NK-92 treated with Interleukin-12 subunit alpha and Interleukin-12 subunit beta, amount 100 ng/mL, for 24 hours (cell line): ENCODE results near the gene PLEKHG4.
A peak's percentile ranks its signal among the peaks of the same experiment; 100 is the strongest.

ENCODE experiments used
- DNase-seq: peaks from one replicate; lab custom pipeline; 2025; lab: John Stamatoyannopoulos, UW

Gene PLEKHG4

GRCh38 chr16:67244387-67245185 is 34.7 kb upstream of the PLEKHG4 start:
- peak; percentile 67 for DNase-seq

- no peak for DNase-seq
These were observed 34.1 kb upstream of the PLEKHG4 start for GRCh38 chr16:67245186-67245585.

- no peak for DNase-seq
These were observed 33.7 kb upstream of the PLEKHG4 start for GRCh38 chr16:67245674-67246080.

- DNase-seq: peak; percentile 66
These were observed 33.1 kb upstream of the PLEKHG4 start for GRCh38 chr16:67246081-67246755.

- peak; percentile 66 for DNase-seq
These were observed 32.6 kb upstream of the PLEKHG4 start for GRCh38 chr16:67246756-67247191.

- DNase-seq: peak; percentile 95
These were observed 31.9 kb upstream of the PLEKHG4 start, which contains the start of gene FHOD1 for GRCh38 chr16:67247192-67248072. TSS of gene FHOD1 (minus strand) at chr16:67247481. CDS start at chr16:67247410, 71 bp downstream.

- DNase-seq: no peak
These were observed 31.3 kb upstream of the PLEKHG4 start for GRCh38 chr16:67248073-67248400.

- DNase-seq: no peak
These were observed 30.7 kb upstream of the PLEKHG4 start, which contains the start of gene SLC9A5 for GRCh38 chr16:67248401-67249177. TSS of gene SLC9A5 (plus strand) at chr16:67248979. CDS start at chr16:67249015, 36 bp downstream.

DNA sequence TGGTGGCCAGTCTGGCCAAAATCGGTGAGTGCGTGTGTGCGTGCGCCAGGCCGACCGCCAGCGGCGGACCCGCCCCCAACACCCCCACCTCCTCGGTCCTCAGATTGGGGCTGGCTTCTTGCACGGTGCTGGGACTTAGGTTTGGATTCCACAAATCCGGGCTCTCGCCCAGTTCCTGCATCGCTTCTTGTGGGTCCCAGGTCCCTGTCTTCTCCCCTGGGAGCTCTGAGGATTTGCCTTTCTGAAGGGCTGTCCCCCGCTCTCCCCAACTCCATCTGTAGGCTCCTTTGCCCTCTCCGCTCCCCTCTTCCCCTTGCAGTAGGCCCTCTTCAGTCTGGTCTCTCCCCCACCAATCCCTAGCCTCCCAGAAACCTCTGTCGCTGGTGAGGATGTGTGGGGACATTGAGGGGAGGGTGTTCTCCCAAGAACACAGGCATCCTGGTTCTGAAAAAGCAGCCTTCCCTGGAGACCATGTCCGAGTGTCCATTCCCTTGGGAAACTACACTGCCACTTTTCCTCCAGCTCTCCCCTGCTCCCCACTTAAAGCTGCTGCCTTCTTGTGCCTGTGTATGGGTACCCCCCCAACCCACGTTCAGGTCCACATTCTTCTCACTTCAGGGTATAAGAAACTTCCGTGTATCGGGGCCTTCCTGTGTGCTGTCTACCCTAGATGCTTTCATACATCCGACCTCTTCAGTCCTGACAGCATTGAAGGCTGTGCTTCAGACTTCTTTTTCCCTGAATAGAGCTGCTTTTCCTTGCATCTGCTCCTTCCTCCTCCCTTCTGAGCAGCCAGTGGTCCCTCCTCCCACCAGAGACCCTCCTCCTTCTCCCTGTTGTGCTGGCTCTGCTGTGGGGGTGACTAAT is 29.9 kb upstream of the PLEKHG4 start:
- no peak for DNase-seq

GRCh38 chr16:67250045-67250327 is 29.3 kb upstream of the PLEKHG4 start:
- no peak for DNase-seq

- DNase-seq: no peak
These were observed 26.5 kb upstream of the PLEKHG4 start for GRCh38 chr16:67252609-67253497.

GRCh38 chr16:67254801-67255552 is 24.4 kb upstream of the PLEKHG4 start:
- DNase-seq: no peak

DNA sequence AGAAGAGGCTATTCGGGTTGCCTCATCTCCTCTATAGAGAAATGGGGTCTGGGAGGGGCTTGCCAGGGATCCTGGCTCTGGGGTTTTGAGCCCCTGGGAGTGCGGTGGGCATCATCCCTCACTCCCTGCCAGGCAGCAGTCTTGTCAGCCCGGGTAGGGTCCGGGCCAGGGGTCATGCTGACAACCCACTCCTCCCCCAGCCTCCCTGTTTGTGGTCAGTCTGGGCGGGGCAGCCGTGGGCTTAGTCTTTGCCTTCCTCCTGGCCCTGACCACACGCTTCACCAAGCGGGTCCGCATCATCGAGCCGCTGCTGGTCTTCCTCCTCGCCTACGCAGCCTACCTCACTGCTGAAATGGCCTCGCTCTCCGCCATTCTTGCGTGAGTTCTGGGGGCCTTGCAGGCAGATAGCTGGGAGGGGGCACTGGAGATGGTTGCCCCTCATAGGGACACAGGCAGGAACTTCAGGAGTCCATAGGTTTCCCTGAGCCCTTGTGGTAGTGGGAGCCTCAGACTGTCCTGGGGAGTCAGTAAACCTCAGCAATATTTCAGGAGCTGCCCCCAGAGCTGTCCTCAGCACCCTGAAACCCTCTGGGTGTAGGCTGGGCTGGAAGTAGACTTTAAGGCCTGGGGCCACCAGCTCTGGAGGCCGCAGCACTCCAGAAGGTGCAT is 23.6 kb upstream of the PLEKHG4 start:
- no peak for DNase-seq

DNA sequence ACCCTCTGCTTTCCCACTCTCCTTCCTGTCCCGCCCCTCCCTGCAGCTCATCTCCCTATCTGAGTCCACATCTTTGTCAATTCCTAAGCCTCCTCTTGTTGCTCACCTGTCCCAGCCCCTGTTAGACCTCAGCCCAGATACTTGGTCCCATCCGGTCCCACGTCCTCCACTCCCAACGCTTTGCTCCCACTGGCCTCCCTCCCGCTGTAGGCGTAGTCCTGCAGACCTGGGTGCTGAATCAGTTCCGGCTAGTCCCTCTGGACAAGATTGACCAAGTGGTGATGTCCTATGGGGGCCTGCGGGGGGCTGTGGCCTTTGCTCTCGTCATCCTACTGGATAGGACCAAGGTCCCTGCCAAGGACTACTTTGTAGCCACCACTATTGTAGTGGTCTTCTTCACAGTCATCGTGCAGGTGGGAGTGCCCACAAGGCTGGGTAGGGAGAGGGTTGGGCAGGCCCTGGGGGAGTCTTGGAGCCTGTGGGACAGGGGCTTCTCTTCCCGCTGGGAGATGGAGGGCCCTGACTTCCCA is 22.6 kb upstream of the PLEKHG4 start:
- DNase-seq: no peak

GRCh38 chr16:67257486-67258160 is 21.7 kb upstream of the PLEKHG4 start:
- DNase-seq: no peak

DNA sequence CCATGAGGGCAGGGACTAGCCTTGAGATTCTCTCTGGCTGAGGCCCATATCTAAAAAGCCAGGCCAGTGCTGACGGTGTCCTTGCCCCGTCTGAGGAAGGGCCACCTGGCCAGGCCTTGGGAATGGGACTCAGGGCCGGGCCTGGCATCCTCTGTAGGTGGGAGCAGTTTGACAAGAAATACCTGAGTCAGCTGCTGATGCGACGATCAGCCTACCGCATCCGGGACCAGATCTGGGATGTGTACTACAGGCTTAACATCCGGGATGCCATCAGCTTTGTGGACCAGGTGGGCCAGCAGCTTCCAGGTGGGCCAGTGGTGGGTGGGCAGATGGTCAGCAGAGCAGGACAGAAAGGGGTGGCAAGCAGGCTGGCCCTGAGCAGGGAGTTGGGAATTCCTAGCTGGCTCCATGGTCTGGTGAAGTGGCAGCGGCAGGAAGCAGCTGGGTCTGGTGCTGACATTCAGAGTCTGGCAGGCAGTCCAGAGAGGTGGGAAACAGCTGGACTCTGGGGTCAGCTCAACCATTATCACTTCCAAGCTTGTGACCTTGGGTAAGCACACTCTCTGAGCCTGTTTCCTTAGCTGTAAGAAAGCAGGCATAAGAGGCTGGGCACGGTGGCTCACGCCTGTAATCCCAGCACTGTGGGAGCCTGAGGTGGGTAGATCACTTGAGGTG is 21.0 kb upstream of the PLEKHG4 start:
- no peak for DNase-seq

- DNase-seq: no peak
These were observed 19.6 kb upstream of the PLEKHG4 start for GRCh38 chr16:67259705-67260104.
